PFSK-1 (cell line): ENCODE data around the gene RETREG1.

ENCODE experiments used
- FOXP2 ChIP-seq: optimal IDR thresholded peaks from 2 replicates; pipeline ENCODE3; 2011; ENCODE audit warnings: borderline replicate concordance, control low read depth, inconsistent platforms; ENCODE audit not compliant: insufficient read depth; ENCODE audit errors: extremely low read length, extremely low read depth
- POLR2AphosphoS5 ChIP-seq: IDR thresholded peaks from 2 replicates; pipeline ENCODE4 v1.6.1; 2012; ENCODE audit warnings: low read depth, mild to moderate bottlenecking, control low read depth, low read length, moderate library complexity
- SIN3A ChIP-seq: IDR thresholded peaks from 2 replicates; pipeline ENCODE4 v1.6.1; 2012; ENCODE audit warnings: mild to moderate bottlenecking, low read length, moderate library complexity, borderline replicate concordance; ENCODE audit not compliant: insufficient read depth
- TF ChIP-seq, protein P1 (sequence below), 2 experiments: IDR thresholded peaks; 2 replicates each; pipeline versions ENCODE4 v1.6.1 to v1.8.0; 2011 to 2012; ENCODE audit warnings: low read depth in 2 of 2, low read length in 2 of 2, control low read depth in 1 of 2, inconsistent platforms in 1 of 2, mild to moderate bottlenecking in 1 of 2, moderate library complexity in 1 of 2; ENCODE audit not compliant: insufficient read depth in 1 of 2

- no peak for TF ChIP-seq POLR2AphosphoS5
- TF ChIP-seq, protein P1, sequence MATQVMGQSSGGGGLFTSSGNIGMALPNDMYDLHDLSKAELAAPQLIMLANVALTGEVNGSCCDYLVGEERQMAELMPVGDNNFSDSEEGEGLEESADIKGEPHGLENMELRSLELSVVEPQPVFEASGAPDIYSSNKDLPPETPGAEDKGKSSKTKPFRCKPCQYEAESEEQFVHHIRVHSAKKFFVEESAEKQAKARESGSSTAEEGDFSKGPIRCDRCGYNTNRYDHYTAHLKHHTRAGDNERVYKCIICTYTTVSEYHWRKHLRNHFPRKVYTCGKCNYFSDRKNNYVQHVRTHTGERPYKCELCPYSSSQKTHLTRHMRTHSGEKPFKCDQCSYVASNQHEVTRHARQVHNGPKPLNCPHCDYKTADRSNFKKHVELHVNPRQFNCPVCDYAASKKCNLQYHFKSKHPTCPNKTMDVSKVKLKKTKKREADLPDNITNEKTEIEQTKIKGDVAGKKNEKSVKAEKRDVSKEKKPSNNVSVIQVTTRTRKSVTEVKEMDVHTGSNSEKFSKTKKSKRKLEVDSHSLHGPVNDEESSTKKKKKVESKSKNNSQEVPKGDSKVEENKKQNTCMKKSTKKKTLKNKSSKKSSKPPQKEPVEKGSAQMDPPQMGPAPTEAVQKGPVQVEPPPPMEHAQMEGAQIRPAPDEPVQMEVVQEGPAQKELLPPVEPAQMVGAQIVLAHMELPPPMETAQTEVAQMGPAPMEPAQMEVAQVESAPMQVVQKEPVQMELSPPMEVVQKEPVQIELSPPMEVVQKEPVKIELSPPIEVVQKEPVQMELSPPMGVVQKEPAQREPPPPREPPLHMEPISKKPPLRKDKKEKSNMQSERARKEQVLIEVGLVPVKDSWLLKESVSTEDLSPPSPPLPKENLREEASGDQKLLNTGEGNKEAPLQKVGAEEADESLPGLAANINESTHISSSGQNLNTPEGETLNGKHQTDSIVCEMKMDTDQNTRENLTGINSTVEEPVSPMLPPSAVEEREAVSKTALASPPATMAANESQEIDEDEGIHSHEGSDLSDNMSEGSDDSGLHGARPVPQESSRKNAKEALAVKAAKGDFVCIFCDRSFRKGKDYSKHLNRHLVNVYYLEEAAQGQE (IDR thresholded peaks at IDR 0.05; ENCODE audit: insufficient read depth in 1 of 2, low read depth in 2 of 2, low read length in 2 of 2), result no peak
- no peak for TF ChIP-seq FOXP2
- TF ChIP-seq SIN3A, result no peak
These were observed at the start of gene RETREG1 for GRCh38 chr5:16616536-16617273.
